ENCODE data around the gene RNU1-3.
"Not testable (repeated sequence)": the region's sequence is repeated elsewhere in the genome, so short reads cannot be mapped to it uniquely, and the experiment has no call there.

RNU1-3 gene

DNA sequence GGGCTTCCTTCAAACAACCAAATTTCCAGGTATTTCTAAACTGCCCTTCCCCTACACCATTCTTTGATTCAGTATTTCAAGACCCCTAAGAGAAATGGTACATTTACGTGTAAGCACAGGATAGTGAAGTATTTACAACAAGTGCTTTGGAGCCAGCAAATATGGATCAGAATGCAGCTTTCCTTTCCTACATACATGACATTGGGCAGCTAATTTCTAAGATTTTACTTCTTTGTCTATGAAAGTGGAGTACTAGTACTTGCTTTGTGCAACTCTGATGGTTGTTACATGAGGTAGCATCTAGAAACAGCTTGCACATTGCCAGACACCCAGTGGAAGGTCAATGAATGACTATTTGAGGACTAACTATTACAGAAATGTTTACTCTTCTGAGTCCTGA lies 15.2 kb downstream of the RNU1-3 start:
- DNase-seq, result peak in 1 of 5 experiments; percentile 71

DNA sequence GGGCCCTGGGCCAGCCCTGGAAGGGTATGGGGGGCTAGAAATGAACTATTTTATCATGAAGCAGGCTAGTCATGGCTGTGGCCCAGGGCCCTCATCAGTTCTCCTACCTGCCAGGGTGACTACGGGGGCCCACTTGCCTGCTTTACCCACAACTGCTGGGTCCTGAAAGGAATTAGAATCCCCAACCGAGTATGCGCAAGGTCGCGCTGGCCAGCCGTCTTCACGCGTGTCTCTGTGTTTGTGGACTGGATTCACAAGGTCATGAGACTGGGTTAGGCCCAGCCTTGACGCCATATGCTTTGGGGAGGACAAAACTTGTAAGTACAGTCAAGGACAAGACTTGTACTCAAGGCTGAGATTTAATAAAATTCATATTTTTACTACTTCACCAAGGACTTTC lies 16.8 kb downstream of the RNU1-3 start:
- DNase-seq, result peak in 1 of 5 experiments; percentile 1

DNA sequence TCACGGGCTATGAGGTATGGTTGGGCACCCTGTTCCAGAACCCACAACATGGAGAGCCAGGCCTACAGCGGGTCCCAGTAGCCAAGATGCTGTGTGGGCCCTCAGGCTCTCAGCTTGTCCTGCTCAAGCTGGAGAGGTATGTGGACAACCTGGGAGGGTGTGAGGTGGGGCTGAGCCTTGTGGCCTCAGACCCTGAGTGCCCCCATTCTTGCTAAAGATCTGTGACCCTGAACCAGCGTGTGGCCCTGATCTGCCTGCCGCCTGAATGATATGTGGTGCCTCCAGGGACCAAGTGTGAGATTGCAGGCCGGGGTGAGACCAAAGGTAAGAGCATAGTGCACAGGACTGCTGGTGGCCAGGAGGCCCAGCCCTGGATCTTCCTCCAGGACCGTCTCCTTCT lies 17.4 kb downstream of the RNU1-3 start:
- DNase-seq, result peak in 2 of 5 experiments; percentile 2 to 46

DNA sequence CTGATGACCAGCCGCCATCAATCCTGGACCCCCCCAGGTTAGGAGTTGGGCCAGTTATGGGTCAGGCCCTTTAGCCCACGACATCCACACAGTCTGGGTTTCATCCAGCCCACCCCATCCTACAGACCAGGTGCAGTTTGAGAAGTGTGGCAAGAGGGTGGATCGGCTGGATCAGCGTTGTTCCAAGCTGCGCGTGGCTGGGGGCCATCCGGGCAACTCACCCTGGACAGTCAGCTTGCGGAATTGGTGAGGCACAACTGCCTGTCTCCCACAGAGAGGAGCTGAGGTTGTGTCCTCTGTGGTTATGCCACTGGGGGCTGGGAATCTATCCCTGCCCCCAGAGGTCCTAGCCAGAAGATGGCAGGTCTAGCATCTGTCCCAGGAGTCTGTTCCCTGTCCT lies 18.0 kb downstream of the RNU1-3 start:
- DNase-seq, result peak in 1 of 5 experiments; percentile 3

DNA sequence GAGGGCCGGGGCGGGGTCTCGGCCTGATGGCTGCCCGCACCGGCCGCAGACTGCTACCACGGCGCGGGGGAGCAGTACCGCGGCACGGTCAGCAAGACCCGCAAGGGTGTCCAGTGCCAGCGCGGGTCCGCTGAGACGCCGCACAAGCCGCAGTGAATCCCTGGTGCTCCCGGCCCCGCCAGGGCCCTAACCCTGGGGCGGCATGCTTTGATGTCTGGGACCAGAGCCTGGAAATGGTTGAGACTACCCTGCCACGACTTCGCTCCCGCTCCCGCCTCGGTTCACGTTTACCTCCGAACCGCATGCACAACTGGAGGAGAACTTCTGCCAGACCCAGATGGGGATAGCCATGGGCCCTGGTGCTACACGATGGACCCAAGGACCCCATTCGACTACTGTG lies 18.5 kb downstream of the RNU1-3 start:
- DNase-seq, result peak in 1 of 5 experiments; percentile 3

DNA sequence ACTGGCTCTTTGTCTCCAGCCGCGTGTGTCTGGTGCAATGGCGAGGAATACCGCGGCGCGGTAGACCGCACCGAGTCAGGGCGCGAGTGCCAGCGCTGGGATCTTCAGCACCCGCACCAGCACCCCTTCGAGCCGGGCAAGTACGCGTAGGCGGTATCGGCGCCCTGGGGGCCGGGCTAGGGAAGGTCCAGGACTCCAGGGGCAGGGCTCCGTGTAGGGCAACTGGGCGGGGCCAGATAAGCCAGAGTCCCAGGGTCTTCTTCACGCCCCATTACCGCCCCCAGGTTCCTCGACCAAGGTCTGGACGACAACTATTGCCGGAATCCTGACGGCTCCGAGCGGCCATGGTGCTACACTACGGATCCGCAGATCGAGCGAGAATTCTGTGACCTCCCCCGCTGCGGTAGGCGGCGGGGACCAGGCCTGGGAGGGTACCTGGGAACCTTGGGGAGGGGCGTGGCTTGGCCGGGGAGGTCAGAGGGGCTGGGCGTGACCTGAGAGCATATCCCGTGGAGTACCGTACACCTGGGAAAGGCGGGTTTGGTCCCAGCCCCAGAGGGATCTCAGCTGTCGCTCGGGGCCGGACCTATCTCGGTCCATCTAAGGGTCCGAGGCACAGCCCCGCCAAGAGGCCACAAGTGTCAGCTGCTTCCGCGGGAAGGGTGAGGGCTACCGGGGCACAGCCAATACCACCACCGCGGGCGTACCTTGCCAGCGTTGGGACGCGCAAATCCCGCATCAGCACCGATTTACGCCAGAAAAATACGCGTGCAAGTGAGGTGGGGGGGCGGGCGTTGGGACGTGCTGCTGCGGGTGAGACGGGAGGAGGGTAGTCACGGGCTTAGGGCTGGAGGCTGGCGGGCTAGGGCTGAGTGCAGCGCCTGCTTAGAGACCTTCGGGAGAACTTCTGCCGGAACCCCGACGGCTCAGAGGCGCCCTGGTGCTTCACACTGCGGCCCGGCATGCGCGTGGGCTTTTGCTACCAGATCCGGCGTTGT lies 19.3 kb downstream of the RNU1-3 start:
- DNase-seq, result peak in 2 of 5 experiments; percentile 18 to 28

DNA sequence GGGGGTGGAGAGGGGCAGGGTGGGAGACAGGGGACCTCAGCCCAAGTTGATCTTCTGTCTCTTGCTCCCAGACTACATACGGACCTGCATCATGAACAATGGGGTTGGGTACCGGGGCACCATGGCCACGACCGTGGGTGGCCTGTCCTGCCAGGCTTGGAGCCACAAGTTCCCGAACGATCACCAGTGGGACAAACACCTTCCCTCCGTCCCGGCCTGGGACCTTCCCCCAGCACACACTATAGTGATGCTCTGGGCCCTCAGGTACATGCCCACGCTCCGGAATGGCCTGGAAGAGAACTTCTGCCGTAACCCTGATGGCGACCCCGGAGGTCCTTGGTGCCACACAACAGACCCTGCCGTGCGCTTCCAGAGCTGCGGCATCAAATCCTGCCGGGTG lies 20.0 kb downstream of the RNU1-3 start:
- DNase-seq, result not testable (repeated sequence)

DNA sequence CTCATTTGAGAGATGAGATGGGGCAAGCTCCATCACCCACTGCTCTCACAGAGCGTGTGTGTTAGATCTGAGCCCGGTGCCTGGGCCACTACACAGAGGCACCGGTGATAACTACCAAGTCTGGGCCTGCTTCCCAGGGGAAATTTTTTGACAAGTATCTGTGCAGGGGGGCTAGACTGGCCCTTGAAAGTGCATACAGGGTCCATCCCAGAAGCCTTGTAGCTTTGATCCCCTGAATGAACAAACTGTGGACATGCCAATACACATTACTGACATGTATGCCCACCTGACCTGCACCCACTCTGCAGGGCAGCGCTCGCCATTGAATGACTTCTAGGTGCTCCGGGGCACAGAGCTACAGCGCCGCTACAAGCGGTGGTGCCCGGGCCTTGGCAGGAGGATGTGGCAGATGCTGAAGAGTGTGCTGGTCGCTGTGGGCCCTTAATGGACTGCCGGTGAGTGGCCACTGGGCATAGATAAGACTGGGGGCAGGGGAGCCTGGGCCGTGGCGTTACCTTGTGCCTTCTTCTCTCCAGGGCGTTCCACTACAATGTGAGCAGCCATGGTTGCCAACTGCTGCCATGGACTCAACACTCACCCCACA lies 20.6 kb downstream of the RNU1-3 start:
- peak in 2 of 5 experiments; percentile 7 to 8 for DNase-seq

DNA sequence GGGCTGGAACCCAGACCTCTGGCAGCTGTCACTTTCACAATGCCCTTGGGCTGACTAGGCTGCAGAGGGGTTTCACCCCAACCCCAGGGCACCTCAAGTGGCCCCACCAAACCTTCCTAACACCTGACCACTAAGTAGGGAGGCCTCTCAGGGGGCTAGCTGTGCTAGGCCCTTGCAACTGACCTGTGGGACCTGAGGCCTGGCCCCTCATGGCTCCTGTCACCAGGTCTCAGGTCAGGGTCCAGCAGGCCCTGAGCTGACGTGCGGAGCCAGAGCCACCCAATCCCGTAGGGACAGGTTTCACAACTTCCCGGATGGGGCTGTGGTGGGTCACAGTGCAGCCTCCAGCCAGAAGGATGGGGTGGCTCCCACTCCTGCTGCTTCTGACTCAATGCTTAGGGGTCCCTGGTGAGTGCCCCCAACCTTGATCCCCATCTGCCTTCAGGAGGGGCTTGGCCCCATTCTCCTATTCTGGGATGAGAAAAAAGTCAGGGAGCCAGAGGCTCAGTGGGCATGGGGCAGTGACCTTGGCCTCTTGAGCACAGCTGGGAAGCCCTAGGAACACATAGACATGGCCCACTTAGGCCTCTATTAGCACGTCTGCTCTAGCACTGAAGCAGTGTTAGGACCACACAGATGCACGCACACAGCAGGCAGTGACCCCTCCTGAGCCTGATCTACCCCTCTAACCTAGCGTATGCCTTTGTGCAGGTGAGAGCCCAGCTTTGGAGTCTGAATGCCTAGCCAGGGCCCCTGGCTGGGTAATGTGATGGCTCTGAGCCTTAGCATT lies 21.3 kb downstream of the RNU1-3 start:
- DNase-seq, result peak in 2 of 5 experiments; percentile 4 to 13

DNA sequence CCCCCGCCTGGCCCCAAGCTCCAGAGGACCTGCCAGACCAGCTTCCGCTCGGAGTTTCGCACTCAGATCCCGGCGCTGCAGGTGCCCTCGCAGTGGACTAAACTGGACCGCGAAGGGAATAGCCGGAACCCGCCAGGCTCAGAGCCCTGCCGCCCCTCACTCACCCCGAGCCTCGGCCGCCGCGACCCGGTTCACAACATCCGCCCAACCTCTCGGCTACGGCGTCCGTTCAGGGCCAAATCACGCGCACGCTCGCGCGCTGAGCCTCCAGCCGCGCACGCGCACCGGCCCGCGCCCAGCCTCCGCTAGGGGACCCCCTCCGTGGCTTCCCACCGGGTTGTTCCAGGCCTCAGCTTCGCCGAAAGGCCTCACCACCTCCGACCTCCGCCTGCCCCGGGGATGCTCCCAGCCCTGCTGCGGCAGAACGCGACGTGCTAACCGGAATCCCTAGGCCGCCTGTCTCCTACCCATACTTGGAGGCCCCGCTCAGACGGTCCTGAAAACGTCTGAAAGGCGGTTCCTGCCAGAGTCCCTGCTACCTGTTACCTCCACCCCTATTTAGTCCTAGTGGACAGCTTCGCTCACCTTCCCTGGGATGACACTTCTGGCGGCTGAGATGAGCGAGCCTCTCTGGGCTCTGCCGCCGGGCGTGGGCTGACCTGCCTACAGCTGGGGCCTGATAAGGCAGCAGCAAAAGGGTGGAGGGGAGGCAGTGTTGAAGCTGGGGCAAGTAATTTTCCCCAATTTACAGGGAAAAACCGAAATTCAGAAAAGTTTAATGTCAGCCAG lies 22.1 kb downstream of the RNU1-3 start:
- DNase-seq, result peak; percentile 97 to 100 (median 99)

DNA sequence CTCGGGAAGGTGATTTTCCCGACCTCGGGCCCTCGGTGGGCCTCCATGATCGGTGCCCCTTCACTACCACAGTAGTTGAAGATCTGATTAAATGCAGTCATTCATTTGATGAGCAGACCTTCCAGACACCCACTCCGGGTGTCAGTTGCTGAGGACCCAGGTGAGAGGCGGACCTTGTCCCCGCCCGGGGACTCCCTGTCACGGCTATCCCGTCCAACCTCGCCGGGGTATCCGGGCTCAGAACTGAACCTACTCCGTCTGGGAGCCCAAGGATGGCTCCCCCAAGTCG lies 22.6 kb downstream of the RNU1-3 start:
- DNase-seq, result no peak

DNA sequence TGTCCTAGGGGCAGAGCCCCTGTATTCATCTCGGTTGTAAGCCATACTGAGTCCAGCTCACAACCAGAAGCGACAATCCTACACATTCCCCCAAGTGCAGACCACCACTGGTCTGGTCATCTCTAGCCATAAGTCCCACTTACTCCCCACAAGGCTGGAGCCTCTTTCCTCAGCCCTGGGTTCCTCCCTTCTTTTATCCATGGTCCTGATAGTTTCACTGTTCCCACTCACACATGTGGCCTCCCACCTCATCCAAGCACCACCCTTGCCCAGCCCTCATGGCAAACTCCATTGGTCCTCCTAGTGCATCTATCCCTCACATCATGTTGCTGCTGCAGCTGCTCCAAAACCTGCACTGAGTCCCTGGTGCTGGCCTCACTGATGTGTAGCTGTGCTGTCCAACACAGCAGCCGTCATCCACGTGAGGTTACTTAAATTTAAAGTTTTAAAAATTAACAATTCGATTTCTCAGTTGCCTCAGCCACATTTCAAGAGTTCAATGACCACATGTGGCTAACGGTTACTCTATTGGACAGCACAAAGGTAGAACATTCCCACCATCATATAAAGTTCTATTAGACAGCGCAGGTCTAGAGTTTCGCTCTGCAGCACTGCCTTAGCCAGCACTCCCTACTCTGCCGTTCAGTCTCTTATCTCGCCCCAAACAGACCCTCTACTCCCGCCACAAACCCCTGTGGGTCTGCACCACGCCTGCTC lies 23.1 kb downstream of the RNU1-3 start:
- DNase-seq, result peak in 2 of 5 experiments; percentile 6 to 7

DNA sequence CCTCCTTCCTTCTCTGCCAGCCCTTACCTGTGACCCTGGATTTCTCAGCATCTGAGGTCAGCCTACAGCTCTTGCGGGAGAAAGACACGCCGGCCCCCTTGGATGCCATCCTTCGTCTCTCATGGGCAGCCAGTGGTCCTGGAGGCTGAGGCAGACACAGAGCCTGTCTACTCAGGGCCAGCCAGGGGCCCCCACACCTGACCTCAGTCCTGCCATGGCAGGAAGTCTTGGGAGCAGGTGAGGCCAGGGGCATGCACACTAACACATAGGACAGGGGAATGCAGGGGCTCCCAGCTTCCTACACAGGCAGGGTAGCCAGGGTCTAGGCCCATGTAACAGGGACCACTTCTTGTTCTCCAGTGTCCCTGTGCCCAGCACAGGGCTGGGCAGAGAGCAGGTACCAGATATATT lies 23.7 kb downstream of the RNU1-3 start:
- DNase-seq, result peak in 2 of 5 experiments; percentile 9

DNA sequence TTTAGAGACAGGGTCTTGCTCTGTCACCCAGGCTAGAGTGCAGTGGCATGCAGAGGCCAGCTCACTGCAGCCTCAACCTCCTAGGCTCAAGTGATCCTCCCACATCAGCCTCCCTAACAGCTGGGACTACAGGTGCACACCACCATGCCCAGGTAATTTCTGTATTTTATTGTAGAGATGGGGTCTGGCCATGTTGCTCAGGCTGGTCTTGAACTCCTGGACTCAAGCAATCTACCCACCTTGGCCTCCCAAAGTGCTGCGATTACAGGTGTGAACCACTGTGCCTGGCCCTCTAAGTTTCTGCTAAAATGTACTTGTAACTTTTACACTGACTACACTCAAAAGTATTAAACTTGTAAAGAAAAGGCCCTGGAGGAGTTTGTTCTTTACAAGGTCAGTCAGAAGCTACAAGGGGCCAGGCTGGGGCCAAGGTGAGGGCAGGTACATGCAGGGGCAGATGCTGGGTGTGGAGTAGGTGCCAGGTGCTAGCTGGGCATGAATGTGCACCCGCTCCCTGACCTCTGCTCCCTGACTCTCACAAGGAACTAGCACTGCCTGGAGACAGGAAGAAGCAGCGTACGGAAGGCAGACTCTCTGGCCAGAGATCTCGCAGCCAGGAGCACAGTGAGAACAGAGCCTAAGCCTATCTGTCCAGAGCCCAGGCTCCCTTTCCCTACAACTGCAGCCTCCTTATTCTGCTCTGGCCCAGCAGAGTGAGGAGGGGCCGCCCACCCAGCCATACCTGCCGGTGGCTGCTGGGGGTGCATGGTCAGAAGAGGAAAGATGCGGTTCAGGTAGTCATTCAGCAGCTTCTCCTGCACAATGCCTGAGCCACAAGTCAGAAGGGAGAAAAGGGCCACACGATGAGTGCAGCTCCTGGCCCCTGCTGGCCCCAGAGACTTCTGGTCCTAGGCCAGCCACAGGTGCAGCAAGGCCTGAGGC lies 24.5 kb downstream of the RNU1-3 start:
- DNase-seq, result peak in 1 of 5 experiments; percentile 1

DNA sequence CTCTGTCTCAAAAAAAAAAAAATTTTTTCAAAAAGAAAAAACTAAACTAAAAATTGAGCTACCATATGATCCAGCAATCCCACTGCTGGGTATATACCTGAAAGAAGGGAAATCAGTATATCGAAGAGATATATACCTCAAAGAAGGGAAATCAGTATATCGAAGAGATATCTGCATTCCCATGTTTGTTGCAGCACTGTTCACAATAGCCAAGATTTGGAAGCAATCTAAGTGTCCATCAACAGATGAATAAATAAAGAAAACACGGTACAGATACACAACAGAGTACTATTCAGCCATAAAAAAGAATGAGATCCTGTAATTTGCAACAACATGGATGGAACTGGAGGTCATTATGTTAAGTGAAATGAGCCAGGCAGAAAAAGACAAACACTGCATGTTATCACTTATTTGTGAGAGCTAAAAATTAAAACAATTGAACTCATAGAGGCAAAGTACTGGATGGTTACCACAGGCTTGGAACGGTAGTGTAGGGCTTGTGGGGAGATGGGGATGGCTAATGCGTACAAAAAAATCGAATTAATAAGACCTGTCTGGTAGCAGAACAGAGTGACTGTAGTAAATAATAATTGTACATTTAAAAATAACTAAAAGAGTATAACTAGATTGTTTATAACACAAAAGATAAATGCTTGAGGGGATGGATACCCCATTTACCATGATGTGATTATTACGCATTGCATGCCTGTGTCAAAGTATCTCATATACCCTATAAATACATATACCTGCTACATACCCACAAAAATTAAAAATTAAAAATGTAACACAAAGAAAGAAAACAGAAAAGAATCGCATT lies 25.4 kb downstream of the RNU1-3 start:
- not testable (repeated sequence) for DNase-seq

DNA sequence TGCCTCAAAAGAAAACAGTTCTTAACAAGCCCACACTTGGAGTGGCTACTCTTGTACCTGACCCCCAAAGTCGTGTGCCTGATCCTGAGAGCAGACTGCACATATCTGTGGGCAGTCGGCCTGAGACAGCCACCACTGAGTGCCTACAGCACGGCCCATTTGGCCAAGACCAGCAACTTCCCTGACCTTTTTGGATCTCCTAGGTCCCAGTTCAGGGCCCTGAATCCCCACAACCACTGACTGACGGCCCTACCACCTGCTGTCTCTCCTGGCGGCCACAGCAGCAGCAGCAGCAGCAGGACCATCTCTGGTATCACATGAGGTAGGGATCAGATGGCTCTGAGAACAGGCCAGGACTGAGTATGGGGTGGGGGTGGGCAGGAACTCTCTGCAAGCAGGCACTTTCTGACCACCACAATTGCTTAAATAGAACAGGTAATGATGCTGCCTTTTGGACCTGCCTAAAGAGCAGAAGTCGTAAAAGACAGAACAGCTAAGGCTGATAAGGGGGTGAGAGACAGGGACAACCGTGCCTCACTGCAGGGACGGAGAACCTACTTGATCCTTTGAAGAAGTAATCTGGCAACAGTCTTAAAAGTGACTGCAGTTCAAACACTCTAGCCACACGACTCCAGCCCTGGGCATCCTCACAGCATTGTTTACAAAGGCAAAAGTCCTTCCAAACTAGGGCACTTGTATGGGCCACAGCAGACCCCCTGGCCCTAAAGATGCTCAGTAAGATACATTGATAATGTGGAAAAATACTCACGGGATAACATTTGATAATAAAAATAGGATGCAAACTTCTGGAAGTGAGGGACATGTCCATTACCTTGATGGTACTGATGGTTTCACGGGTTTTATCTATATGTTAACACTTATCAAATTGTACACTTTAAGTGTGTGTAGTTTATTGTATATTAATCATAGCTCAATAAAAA lies 27.4 kb downstream of the RNU1-3 start:
- DNase-seq, result peak in 2 of 5 experiments; percentile 3 to 7

DNA sequence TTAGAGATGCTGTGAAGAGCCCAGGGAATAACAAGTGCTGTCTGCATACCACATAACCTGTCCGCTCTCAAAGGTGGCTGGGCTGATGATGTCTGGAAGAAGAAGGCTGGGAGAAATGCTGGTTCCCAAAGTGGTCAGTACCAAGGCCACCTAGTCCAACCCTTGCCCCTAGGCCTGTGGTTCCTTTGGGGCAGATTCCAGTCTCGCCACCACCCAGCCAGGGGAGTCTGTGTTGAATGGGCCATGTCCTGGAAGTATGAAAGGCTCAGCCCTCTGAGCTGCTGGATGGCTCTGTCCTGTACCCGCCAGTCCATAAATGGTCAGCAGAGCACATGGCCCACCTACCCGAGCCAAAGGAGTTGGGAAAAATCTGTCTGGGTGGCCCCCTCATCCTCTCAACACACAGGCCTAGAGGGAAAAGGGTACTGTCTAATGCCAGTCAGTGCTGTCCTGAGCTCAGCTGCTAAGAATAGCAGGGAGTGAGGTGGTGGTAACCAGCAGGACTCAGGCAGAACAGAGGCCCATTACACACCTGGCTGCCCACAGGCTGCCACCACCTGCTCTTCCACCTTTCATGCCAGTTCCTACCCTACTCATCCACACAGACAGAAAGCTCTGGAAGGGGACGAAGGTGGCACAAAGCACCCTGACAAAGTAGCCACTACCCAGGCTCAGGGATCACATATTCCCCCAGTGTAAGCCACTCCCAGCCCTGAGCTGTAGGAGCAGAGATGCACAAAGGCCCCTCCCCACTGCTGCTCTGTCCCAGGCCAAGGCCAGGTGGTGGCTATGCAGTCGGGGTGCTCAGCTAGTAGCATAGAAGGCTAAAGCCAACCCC lies 28.6 kb downstream of the RNU1-3 start:
- DNase-seq, result peak in 2 of 5 experiments; percentile 3 to 8
